ENCODE data around the gene MPHOSPH10.
"Not testable (repeated sequence)": the region's sequence is repeated elsewhere in the genome, so short reads cannot be mapped to it uniquely, and the experiment has no call there.

MPHOSPH10 gene

DNA sequence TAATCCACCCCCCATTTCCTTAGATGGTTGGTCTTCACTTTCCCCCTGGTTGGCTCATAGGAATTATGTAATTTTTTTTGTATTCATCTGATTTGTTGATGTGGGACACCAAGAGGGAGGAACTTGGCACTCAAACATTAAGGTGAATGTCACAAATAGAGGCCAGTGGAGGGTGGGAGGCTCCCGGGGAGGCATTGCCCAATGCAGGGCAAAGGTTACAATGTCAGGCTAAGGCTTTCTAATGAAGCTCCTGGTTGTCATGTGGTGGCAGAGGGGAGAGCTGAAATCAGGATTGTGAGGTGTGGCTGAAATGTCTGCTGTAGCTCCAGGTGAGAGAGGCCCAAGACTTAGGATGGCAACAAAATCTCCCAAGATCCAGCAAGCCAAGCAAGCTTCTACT is 42.7 kb downstream of the MPHOSPH10 start:
- DNase-seq (ENCODE audit: low read depth in 3 of 3), result no peak

DNA sequence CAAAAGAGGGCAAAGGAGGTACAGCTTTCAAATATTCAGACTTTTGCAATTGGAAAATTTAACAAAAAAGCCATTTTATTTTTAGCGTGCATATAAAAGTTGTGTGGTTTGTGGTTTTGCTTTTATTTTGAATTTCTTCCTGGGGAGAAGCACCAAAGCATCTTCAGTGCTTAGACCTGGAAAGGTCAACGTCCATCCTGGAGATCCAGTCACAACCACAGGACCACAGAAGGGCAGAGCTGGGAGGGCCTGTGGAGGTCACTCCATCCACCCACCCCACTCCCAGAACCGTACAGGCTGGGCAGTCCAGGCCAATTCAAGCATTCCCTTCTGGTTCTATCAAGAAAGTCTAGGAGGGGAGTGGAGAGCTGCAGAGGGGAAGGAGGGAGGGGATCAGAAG is 43.8 kb downstream of the MPHOSPH10 start:
- DNase-seq (ENCODE audit: low read depth in 3 of 3), result no peak

- DNase-seq (ENCODE audit: low read depth in 3 of 3), result not testable (repeated sequence)
These were observed 48.4 kb downstream of the MPHOSPH10 start for GRCh38 chr2:71178836-71179235.

DNA sequence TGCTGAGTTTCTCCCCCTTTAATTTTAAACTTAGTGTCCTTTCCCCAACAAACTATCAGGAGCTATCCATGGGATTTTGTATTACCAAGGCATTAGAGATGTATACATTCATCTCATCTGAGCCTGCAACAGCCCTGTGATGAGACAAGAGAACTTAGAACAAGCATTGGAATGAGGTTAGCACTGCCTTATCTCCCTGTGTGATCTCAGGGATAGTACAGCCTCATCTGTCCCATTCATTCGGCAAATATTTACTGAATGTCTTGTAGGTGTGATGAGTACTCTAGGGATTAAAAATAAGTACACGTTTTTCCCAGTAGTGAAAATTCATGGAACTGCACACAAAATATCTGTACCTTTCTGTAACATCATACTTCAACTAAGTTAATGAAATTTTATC is 50.9 kb downstream of the MPHOSPH10 start:
- no peak for DNase-seq (ENCODE audit: low read depth in 3 of 3)

- DNase-seq (ENCODE audit: low read depth in 3 of 3), result not testable (repeated sequence)
These were observed 53.1 kb downstream of the MPHOSPH10 start for GRCh38 chr2:71183306-71184115.

- DNase-seq (ENCODE audit: low read depth in 3 of 3), result no peak
These were observed 56.5 kb downstream of the MPHOSPH10 start for GRCh38 chr2:71186973-71187372.

DNA sequence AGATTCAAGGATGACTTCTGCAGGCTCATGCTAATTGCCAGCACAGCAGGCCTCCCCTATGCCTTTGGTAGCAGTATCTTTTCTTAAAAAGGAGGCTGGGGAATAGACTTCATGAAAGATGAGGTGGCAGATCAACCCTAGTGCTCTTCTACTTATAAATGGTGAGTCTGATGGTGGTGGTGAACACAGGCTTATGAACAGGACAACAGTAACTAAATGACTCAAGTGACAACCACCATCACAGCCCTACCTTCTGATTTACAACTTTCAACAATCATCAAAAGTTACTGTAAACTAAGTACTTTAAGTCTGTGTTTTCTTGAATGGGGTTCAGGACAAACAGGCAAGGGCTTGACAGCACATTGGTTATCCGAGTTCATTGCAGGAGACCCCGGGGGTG is 57.2 kb downstream of the MPHOSPH10 start:
- no peak for DNase-seq (ENCODE audit: low read depth in 3 of 3)

- no peak for DNase-seq (ENCODE audit: low read depth in 3 of 3)
These were observed 60.5 kb downstream of the MPHOSPH10 start for GRCh38 chr2:71190656-71191569.

- DNase-seq (ENCODE audit: low read depth in 3 of 3), result no peak
These were observed 61.1 kb downstream of the MPHOSPH10 start for GRCh38 chr2:71191570-71191943.
